Measurements from ENCODE around the gene TEX22. TPM values are rescaled to one million over a fixed set of nuclear protein-coding genes. Genes with fewer than 3 reads are reported as not detected.
A peak's percentile ranks its signal among the peaks of the same experiment; 100 is the strongest.

Gene TEX22
- total and polyA plus RNA-seq, 2 donors (not counting 1 experiment from before 2014, with no cell fraction given): 1.7 to 7.0 TPM

DNA sequence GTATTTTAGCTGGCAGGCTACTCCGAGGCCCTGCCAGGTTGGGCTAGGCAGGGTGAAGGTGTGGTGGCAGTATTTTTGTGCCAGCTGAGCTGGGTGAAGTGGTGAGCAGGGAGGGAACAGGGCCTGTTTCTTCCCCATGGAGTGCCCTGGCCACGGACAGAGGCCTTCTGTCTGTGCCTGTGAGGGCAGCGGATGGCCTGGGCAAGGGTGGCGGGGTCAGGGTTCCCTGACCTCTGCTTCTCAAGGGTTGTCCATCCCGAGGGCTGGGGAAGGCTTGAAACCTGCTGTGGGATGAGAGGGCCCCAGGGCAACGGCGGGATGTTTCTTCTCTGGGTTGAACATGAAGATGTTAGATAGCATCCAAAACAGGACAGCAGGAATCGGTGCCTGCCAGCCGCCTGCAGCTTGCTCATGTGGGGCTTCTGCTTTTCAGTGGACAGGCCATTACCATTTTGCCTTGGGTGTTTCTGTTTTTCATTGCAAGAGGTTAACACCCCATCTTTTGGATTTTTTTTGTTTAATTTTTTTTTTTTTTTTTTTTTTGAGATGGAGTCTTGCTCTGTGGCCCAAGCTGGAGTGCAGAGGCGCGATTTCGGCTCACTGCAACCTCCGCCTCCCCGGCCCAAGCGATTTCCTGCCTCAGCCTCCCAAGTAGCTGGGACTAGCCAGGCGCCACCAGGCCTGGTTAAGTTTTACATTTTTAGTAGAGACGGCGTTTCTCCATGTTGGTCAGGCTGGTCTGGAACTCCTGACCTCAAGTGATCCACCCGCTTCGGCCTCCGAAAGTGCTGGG, 24.6 kb downstream of the TEX22 start:
- intact Hi-C loops (cut with micrococcal nuclease): no loop called here
- Histone ChIP-seq H2AFZ (ENCODE audit: insufficient read depth, low read depth, low read length, poor library complexity, severe bottlenecking) (no peak overlapping the region), H4K20me1 (ENCODE audit: control insufficient read depth, insufficient read depth, low read length, poor library complexity, severe bottlenecking) (peaks cover 47% of the 10 kb centered on the region), H3K79me2 (ENCODE audit: control insufficient read depth, insufficient read depth, low read length) (peaks cover 65% of the 10 kb centered on the region), H3K4me1 (ENCODE audit: control insufficient read depth in 2 of 2, insufficient read depth in 2 of 2, low read length in 2 of 2) (peaks cover 28 to 31% of the 10 kb centered on the region in 2 donors), H3K4me3 (ENCODE audit: control extremely low read depth in 1 of 5, extremely low read depth in 1 of 5, insufficient read depth in 1 of 5, low read depth in 2 of 5, low read length in 4 of 5) (no peak overlapping the region), H3K27ac (ENCODE audit: low read length in 2 of 2) (peak overlapping the region in 1 of 2 donors; percentile 25), H3K9ac (ENCODE audit: low read length) (no peak overlapping the region), H3K36me3 (replicated peaks in 1 of 2; ENCODE audit: control extremely low read depth in 1 of 2, control insufficient read depth in 1 of 2, extremely low read depth in 1 of 2, insufficient read depth in 2 of 2, low read length in 1 of 2) (peaks cover 0 to 6% of the 10 kb centered on the region in 2 experiments), H3K27me3 (replicated peaks in 1 of 4; ENCODE audit: control extremely low read depth in 1 of 4, control insufficient read depth in 3 of 4, insufficient read depth in 4 of 4, low read length in 3 of 4) (peaks cover 0 to 4% (median 0%) of the 10 kb centered on the region in 4 experiments), H3K9me3 (ENCODE audit: control extremely low read depth in 1 of 3, control insufficient read depth in 2 of 3, insufficient read depth in 1 of 3, low read length in 2 of 3) (peaks cover 0 to 7% (median 0%) of the 10 kb centered on the region in 3 donors), H3K4me2 (replicated peaks; ENCODE audit: low read depth, low read length, poor library complexity, severe bottlenecking) (no peak overlapping the region)
- Mint-ChIP-seq H3K9me3 (ENCODE audit: insufficient read depth) (peaks cover 2% of the 10 kb centered on the region), H3K4me3 (no peak overlapping the region), H3K27me3 (no peaks in the 10 kb centered on the region), H3K4me1 (peaks cover 37% of the 10 kb centered on the region), H3K27ac (no peak overlapping the region)
- DNase-seq (no peak), ATAC-seq (ENCODE audit: low read depth) (no peak)
- WGBS (ENCODE audit: insufficient coverage): 89% methylated on average over 14 of the region's 21 CpGs
- ChIA-PET POLR2A (interaction anchor here (0.6 kb wide), 1 partner anchor 59 kb away, joined by 4 read pairs; no protein-coding TSS in a partner anchor), CTCF (no interaction called here)
- TF ChIP-seq, protein P1, sequence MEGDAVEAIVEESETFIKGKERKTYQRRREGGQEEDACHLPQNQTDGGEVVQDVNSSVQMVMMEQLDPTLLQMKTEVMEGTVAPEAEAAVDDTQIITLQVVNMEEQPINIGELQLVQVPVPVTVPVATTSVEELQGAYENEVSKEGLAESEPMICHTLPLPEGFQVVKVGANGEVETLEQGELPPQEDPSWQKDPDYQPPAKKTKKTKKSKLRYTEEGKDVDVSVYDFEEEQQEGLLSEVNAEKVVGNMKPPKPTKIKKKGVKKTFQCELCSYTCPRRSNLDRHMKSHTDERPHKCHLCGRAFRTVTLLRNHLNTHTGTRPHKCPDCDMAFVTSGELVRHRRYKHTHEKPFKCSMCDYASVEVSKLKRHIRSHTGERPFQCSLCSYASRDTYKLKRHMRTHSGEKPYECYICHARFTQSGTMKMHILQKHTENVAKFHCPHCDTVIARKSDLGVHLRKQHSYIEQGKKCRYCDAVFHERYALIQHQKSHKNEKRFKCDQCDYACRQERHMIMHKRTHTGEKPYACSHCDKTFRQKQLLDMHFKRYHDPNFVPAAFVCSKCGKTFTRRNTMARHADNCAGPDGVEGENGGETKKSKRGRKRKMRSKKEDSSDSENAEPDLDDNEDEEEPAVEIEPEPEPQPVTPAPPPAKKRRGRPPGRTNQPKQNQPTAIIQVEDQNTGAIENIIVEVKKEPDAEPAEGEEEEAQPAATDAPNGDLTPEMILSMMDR (IDR thresholded peaks at IDR 0.05): no peak
- no peak for TF ChIP-seq EZH2 (IDR thresholded peaks at IDR 0.05; ENCODE audit: borderline replicate concordance, insufficient read depth, low read depth, low read length, poor library complexity, severe bottlenecking)
